ENCODE measurements around the gene MKNK2.
"Not testable (repeated sequence)": the region's sequence is repeated elsewhere in the genome, so short reads cannot be mapped to it uniquely, and the experiment has no call there.

The MKNK2 gene

DNA sequence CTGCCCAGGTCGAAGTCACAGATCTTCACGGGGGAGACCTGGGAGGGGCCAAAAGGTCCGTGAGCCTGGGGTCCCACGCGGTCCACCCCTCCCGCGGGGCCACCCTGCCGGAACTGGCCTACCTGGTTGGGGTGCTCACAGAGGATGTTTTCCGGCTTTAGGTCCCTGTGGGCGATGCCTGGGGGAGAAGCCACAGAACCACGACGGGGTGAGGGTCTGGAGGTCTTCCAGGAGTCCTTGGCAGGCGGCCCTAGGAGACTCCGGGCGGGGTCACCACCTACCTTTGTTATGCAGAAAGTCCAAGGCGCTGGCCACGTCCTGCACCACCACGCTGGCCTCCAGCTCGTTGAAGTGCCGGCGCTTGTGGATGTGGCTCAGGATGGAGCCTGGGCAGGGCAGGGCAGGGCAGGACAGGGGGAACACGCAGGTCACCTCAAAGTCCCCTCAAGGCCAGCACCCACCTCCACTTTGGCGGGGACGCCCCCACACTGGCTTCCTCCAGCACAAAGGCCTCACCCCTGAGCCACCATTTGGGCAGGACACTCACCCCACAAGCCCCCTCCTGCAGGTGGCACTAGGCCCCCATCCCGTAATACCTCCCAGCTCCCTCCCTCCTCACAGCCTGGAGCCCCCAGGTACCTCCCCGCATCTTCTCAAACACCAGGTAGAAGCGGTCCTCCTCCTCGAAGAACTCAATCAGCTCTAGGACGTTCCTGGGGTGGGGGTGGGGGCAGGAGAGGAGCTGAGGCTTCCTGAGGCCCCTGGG lies 8.4 kb downstream of the MKNK2 start:
- DNase-seq, result no peak

- DNase-seq, result peak; percentile 82
Observed at GRCh38 chr19:2041683-2042484, 9.2 kb downstream of the MKNK2 start.

- no peak for DNase-seq
Observed at GRCh38 chr19:2041433-2041682, 9.7 kb downstream of the MKNK2 start.

DNA sequence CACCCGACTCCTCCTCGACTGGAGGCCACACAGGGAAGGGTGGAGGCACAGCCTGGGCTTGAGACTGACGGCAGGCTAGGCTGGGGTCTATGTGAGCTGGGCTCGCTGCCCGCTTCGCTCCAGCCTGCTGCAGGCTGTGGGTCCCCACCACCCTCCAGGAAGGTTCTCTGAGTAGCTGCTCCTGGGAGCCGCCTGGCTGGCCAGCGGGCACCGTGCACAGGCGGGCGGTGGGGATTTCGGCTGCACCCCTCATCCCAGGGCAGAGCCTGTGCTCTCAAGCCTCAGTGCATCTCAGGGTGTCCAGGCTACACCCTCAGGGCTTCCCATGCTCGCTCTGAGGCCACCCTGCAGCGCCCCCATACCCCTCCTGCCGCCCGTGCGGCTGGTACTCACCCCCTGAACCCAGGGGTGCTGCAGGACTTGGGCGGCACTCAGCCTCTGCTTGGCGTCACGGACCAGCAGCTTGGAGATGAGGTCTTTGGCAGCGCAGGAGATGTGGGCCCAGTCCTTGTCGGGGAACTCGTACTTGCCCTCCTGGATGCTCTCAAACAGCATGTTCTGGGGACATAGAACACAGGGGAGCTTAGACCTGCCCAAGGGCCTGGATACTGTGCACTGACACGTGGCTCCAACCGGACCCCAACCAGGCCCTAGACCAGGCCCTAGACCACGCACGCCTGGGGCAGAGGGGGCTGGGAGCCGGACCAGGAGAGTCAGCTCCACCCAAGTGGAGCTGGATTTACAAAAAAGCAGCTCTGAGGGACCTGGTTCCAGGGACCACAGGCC lies 10.2 kb downstream of the MKNK2 start:
- no peak for DNase-seq

DNA sequence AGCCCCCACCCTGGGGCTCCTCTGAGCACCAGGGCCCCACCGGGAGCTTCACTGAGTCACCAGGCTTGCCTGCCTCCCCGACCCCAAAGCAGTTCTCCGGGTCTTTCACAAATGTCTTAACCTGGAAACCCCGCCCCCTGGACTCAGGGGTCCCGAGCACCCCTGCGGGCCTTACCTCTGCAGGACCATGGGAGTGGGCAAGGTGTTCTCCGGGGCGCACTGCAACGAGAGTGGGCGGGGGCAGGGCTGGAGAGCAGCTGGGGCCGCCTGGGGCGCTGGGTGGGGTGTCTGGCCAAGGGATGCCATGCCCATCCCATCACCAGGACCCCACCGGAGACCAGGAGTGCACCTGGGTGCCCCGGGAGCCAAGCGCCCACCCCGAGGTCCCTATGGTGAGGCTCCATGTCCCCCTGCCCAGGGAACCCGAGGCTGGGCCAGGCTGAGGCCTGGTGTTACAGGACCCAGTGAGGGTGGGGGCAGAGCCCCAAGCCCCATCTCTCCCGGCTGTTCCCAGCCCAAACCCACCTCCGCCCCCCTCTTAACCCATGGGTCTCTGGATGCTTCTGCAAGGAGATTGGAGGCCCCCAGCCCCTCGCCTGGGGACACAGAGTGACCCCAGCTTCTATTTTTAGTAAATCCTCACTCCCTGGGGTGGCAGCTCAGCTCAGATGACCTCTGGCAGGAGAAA lies 10.9 kb downstream of the MKNK2 start:
- no peak for DNase-seq

DNA sequence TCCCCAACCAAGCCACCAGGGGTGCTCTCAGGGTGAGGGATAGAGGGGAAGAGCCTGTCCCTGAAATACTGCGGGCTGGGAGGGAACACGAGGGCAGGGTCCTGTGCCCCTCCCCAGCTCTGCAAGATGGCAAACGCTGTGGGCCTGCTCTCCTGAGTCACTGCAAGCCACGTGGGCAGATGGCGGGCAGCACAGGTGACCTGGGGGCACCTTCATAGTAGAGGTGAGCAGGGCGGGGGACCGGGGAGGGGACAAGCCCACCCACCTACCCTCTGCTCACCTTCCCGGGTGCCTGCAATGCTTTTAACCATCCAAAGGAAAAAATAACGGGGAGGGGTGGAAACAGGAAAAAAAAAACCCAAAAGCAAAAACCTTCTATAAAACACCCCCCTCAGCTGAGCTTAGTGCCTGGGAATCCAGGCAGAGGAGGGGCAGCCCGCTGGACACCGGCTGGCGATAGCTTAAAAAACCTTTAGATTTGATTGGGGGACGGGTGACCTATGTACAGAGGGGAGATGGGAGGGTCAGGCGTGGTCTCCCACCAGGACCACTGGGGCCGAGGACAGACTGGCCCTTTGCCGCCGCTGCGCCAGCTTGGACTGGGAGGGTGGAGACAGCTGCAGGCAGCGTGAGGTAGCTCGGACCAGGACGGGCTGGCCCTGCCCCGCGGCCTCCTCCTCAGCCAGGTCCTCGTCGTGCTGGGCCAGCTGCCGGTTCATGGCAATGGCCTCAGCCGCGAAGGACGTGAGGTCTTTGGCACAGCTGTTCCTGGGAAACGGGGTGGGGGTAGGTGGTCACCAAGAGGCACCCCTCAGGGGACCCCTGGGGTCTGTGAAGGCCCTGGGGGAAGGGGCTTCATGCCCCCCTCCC lies 11.7 kb downstream of the MKNK2 start:
- no peak for DNase-seq

GRCh38 chr19:2038284-2039088 lies 12.6 kb downstream of the MKNK2 start:
- no peak for DNase-seq

DNA sequence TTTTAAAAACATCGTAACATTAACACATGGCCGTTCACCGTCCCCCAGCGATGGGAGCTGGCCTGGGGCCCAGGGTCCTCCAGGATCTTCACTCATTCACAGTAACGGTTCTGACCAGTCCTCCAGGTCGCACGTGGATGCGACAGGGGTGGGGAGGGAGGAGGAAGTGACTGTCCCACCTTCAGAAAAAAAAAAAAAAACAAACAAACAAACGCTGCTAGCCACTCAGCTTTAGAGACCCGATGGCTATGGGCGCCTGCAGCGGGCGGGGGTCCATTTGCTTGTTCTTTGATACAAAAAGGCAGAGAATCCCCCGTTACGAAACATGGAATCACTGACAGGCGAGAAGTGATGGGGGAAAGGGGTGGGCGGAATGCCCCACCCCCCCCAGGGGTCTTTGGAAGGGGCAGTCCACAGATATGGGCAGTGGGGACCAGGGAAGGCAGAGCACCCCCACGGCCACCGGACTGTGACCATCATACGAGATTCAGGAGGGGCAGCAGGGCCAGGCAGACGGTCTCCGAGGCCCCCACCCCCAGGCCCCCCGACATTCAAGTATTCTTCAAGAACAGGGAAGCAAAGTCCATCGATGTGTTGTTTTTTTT lies 13.3 kb downstream of the MKNK2 start:
- no peak for DNase-seq

- no peak for DNase-seq
Observed at GRCh38 chr19:2036424-2036823, 14.6 kb downstream of the MKNK2 start.

GRCh38 chr19:2035590-2035991 lies 15.5 kb downstream of the MKNK2 start:
- no peak for DNase-seq

- DNase-seq, result no peak
Observed at GRCh38 chr19:2034729-2035589, 16.1 kb downstream of the MKNK2 start.

- DNase-seq, result not testable (repeated sequence)
Observed at GRCh38 chr19:2034253-2034652, 16.8 kb downstream of the MKNK2 start.

DNA sequence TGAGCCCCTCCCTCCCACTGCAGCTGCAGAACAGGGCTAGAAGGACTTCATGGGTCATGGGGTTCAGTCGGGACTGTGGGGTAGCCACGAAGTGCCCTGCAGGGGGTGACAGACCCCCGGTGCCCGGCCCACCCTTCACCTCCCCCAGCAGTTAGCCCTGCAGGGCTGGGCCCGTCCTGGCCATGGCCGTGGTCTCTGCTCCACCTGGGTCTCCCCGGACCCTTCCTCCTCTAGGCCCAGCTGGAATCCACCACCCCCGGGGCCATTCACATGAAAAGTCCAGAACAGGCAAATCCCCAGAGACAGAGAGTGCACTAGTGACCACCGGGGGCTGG lies 17.3 kb downstream of the MKNK2 start:
- DNase-seq, result no peak

DNA sequence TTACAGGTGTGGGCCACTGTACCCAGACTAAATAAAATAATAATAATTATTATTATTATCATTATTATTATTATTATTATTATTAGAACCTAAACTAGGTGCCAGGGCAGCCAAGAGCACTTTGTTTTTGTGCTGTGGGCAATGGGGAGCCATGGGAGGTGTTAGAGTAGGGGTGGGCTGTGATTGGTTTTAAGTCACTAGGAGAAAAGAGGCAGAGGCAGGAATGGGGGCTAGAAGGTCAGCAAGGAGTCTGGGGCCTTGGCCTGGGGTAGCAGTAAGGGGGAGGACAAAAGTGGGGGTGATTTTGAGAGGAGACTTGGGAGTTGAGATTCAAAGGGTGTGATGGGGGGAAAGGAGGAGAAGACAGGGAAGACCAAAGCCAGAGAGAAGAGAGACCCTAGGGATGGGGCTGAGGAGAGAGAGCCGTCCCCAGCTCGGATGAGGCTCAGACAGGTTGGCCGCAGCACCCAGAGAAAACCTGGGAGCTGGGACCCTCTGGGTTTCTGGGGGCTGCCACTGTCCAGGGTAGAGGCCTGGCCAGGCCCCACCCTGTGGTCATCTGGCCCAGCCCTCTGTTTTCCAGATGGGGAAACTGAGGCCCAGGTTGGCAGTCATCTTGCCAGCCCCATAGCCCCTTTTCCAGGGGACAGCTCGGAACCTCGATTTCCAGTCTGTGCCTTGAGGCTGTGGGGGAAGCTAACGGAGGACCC lies 17.8 kb downstream of the MKNK2 start:
- no peak for DNase-seq

- DNase-seq, result no peak
Observed at GRCh38 chr19:2032296-2032941, 18.6 kb downstream of the MKNK2 start.

DNA sequence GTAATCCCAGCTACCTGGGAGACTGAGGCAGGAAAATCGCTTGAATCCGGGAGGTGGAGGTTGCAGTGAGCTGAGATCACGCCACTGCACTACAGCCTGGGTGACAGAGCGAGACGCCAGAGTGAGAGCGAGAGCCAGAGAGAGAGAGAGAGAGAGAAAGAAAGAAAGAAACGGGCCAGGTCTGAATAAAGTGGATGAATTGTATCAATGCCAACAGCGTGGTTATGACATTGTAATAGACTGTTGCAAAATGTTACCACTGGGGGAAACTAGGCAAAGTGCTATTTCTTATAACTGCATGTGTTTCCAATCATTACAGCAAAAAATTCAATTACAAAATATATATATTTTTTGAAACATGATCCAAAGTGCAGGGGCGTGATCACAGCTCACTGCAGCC lies 23.7 kb downstream of the MKNK2 start:
- DNase-seq, result no peak

- DNase-seq, result no peak
Observed at GRCh38 chr19:2026770-2027169, 24.3 kb downstream of the MKNK2 start.

DNA sequence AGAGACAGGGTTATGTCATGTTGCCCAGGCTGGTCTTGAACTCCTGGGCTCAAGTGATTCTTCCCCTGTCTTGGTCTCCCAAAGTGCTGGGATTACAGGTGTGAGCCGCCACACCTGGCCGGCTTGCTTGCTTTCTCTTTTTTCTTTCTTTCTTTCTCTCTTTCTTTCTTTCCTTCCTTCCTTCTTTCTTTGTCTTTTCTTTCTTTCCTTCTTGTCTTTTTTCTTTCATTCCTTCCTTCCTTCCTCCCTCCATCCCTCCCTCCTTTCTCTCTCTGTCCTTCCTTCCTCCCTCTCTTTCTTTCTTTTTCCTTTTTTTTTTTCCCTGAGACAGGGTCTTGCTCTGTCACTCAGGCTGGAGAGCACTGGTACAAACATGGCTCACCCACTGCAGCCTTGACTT lies 28.8 kb downstream of the MKNK2 start:
- no peak for DNase-seq
